UCSD-AML1 (cell line): ENCODE results near the gene NAA20.

ENCODE experiments used
- DNase-seq: peaks from one replicate; lab custom pipeline; 2025; ENCODE audit not compliant: unreplicated experiment; lab: John Stamatoyannopoulos, UW

The NAA20 gene

GRCh38 chr20:20070871-20071726, 53.9 kb downstream of the NAA20 start:
- no peak for DNase-seq

GRCh38 chr20:20073801-20074371, 56.7 kb downstream of the NAA20 start:
- no peak for DNase-seq

- no peak for DNase-seq
Measured at GRCh38 chr20:20075032-20075431, 57.9 kb downstream of the NAA20 start.

- no peak for DNase-seq
Measured at GRCh38 chr20:20076297-20077065, 59.3 kb downstream of the NAA20 start.

- DNase-seq: no peak
Measured at GRCh38 chr20:20078041-20078440, 60.9 kb downstream of the NAA20 start.

- no peak for DNase-seq
Measured at GRCh38 chr20:20079102-20079784, 62.1 kb downstream of the NAA20 start.
